Measurements from ENCODE around the gene ACBD3. TPM values are rescaled to one million over a fixed set of nuclear protein-coding genes. Genes with fewer than 3 reads are reported as not detected.
A peak's percentile ranks its signal among the peaks of the same experiment; 100 is the strongest.

ACBD3 gene
- total RNA-seq, 2 experiments from 2014 or later, result 26.5 to 28.3 TPM

DNA sequence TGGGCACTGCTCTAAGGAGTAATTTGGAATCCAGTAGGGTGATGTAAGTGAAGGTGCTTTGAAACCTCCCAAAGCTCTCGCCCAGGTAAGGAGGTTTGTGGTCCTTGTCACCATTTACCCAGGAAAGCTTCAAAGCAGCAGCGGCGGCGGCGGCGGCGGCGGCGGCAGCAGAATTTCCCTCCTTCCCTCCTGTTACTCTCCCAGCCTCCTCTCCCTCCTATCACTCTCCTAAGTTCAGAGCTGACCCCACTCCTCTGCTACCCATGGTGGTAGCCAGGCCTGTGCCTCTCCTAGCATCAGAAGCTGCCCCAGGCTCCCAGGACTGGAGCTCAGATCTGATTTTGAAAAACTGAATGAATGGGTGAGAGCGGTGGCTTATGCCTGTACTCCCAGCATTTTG is 60.7 kb downstream of the ACBD3 start:
- ATAC-seq (ENCODE audit: poor library complexity), result no peak
- H3K9me3 Mint-ChIP-seq, result no peaks in the 10 kb centered on the region
- ChIA-PET POLR2A (interaction anchor here (0.8 to 3.9 kb wide), 9 partner anchors 15 to 282 kb away, joined by 3 to 24 read pairs (median 4); partner anchors contain the start of genes H3-3A, PARP1 and SDE2), CTCF (interaction anchor here (0.6 to 4.2 kb wide), 17 partner anchors 17 to 647 kb away, joined by 3 to 40 read pairs (median 5); partner anchors contain the start of genes LIN9 and SRP9)
- H3K36me3 ChIP-seq (ENCODE audit: insufficient read depth, low read length), result no peaks in the 10 kb centered on the region
- H3K36me3 Mint-ChIP-seq (ENCODE audit: low read depth), result no peaks in the 10 kb centered on the region
- DNase-seq, result peak in 1 of 14 experiments; percentile 27
- TF ChIP-seq, protein P1, sequence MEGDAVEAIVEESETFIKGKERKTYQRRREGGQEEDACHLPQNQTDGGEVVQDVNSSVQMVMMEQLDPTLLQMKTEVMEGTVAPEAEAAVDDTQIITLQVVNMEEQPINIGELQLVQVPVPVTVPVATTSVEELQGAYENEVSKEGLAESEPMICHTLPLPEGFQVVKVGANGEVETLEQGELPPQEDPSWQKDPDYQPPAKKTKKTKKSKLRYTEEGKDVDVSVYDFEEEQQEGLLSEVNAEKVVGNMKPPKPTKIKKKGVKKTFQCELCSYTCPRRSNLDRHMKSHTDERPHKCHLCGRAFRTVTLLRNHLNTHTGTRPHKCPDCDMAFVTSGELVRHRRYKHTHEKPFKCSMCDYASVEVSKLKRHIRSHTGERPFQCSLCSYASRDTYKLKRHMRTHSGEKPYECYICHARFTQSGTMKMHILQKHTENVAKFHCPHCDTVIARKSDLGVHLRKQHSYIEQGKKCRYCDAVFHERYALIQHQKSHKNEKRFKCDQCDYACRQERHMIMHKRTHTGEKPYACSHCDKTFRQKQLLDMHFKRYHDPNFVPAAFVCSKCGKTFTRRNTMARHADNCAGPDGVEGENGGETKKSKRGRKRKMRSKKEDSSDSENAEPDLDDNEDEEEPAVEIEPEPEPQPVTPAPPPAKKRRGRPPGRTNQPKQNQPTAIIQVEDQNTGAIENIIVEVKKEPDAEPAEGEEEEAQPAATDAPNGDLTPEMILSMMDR (IDR thresholded peaks at IDR 0.05), result no peak
- intact Hi-C loops (cut with DNase I, micrococcal nuclease), result loop anchor here (1.0 to 10.0 kb wide), 5 partner anchors 71 to 279 kb away; partner anchors contain the start of genes LIN9 (in 1 of the 2) and PARP1 (in 1 of the 2)
- no peak overlapping the region for H3K4me3 Mint-ChIP-seq
- no peaks in the 10 kb centered on the region for H3K27me3 ChIP-seq (ENCODE audit: control insufficient read depth in 1 of 2, insufficient read depth in 2 of 2, low read length in 2 of 2)
- peaks cover 40% of the 10 kb centered on the region for H3K4me1 Mint-ChIP-seq (ENCODE audit: low read depth)
- H3K27ac Mint-ChIP-seq, result no peak overlapping the region
- H3K9me3 ChIP-seq (ENCODE audit: control insufficient read depth in 1 of 2, insufficient read depth in 1 of 2, low read length in 2 of 2), result no peaks in the 10 kb centered on the region
- no peaks in the 10 kb centered on the region for H3K27me3 Mint-ChIP-seq
- H3K4me1 ChIP-seq (ENCODE audit: insufficient read depth, low read length), result peaks cover 44% of the 10 kb centered on the region
- H3K27ac ChIP-seq (ENCODE audit: low read depth in 1 of 2, low read length in 2 of 2), result no peak overlapping the region
- H3K4me3 ChIP-seq (ENCODE audit: low read length), result no peak overlapping the region

DNA sequence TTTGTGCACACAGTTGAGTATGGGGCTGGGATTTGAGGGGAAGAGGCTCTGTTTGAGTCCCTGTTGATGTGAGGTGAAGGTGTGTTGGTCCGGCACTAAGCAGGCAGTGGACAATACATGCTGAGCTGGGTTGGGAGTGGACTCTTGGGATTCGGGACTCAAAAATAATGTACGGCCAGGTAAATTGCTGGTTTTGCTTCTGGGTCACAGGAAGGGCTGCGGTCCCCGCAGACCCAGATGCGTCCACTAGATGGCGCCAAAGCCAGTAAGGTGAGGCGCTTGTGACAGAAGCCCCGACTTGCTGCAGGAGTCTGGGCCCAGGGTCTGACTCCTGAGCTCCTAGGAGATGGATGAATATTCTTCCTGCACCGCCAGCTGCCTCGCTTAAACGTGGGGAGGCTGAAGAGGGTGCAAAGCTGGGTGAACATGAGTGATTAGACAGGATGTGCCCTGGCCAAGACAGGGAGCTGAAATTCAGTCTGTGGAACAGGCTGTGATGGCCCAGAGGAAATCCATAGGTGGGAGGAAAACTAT is 61.4 kb downstream of the ACBD3 start:
- Mint-ChIP-seq H3K4me3 (peak overlapping the region; percentile 75), H3K4me1 (ENCODE audit: low read depth) (peaks cover 42% of the 10 kb centered on the region), H3K9me3 (no peaks in the 10 kb centered on the region), H3K27me3 (no peaks in the 10 kb centered on the region), H3K36me3 (ENCODE audit: low read depth) (no peaks in the 10 kb centered on the region), H3K27ac (peak overlapping the region; percentile 94)
- CTCF ChIA-PET, result interaction anchor here (0.6 to 4.2 kb wide), 21 partner anchors 14 to 646 kb away, joined by 3 to 40 read pairs (median 4); partner anchors contain the start of genes LIN9 and SRP9
- no peaks in the 10 kb centered on the region for H3K9me3 ChIP-seq (ENCODE audit: control insufficient read depth in 1 of 2, insufficient read depth in 1 of 2, low read length in 2 of 2)
- no peaks in the 10 kb centered on the region for H3K36me3 ChIP-seq (ENCODE audit: insufficient read depth, low read length)
- peak; percentile 33 for ATAC-seq (ENCODE audit: poor library complexity)
- no peak overlapping the region for H3K4me3 ChIP-seq (ENCODE audit: low read length)
- TF ChIP-seq, protein P1 (IDR thresholded peaks at IDR 0.05), result peak; percentile 88
- POLR2A ChIA-PET, result interaction anchor here (0.8 to 3.9 kb wide), 9 partner anchors 15 to 283 kb away, joined by 3 to 24 read pairs (median 4); partner anchors contain the start of genes H3-3A, PARP1 and SDE2
- H3K4me1 ChIP-seq (ENCODE audit: insufficient read depth, low read length), result peaks cover 51% of the 10 kb centered on the region
- H3K27me3 ChIP-seq (ENCODE audit: control insufficient read depth in 1 of 2, insufficient read depth in 2 of 2, low read length in 2 of 2), result no peaks in the 10 kb centered on the region
- H3K27ac ChIP-seq (ENCODE audit: low read depth in 1 of 2, low read length in 2 of 2), result no peak overlapping the region
- intact Hi-C loops (cut with DNase I, micrococcal nuclease), result loop anchor here (1.0 to 10.0 kb wide), 5 partner anchors 72 to 280 kb away; partner anchors contain the start of genes LIN9 (in 1 of the 2) and PARP1 (in 1 of the 2)
- peak; percentile 76 to 94 (median 86) for DNase-seq

GRCh38 chr1:226123591-226124471 is 62.7 kb downstream of the ACBD3 start:
- DNase-seq, result no peak
- Histone ChIP-seq H3K27ac (ENCODE audit: low read depth in 1 of 2, low read length in 2 of 2) (peak overlapping the region in 1 of 2 donors; percentile 77), H3K9me3 (ENCODE audit: control insufficient read depth in 1 of 2, insufficient read depth in 1 of 2, low read length in 2 of 2) (no peaks in the 10 kb centered on the region), H3K36me3 (ENCODE audit: insufficient read depth, low read length) (no peaks in the 10 kb centered on the region), H3K4me3 (ENCODE audit: low read length) (no peak overlapping the region), H3K4me1 (ENCODE audit: insufficient read depth, low read length) (peaks cover 54% of the 10 kb centered on the region), H3K27me3 (ENCODE audit: control insufficient read depth in 1 of 2, insufficient read depth in 2 of 2, low read length in 2 of 2) (no peaks in the 10 kb centered on the region)
- Mint-ChIP-seq H3K27me3 (no peaks in the 10 kb centered on the region), H3K36me3 (ENCODE audit: low read depth) (no peaks in the 10 kb centered on the region), H3K9me3 (no peaks in the 10 kb centered on the region), H3K27ac (peak overlapping the region; percentile 94), H3K4me3 (peak overlapping the region; percentile 83), H3K4me1 (ENCODE audit: low read depth) (peaks cover 42% of the 10 kb centered on the region)
- POLR2A ChIA-PET, result interaction anchor here (1.0 to 3.9 kb wide), 6 partner anchors 59 to 209 kb away, joined by 3 to 24 read pairs (median 8); partner anchors contain the start of genes H3-3A and SDE2
- CTCF ChIA-PET, result interaction anchor here (0.9 to 4.2 kb wide), 6 partner anchors 15 to 205 kb away, joined by 3 to 40 read pairs (median 6); no protein-coding TSS in a partner anchor
- no peak for ATAC-seq (ENCODE audit: poor library complexity)
- TF ChIP-seq, protein P1 (IDR thresholded peaks at IDR 0.05), result no peak
- intact Hi-C loops (cut with DNase I, micrococcal nuclease), result loop anchor here (2.0 to 10.0 kb wide), 6 partner anchors 42 to 647 kb away; partner anchors contain the start of genes LIN9 (in 1 of the 2) and PARP1 (in 1 of the 2)

All from CD4-positive, alpha-beta T cell (primary cell).